Measurements from ENCODE around the gene EXOSC5. TPM values are rescaled to one million over a fixed set of nuclear protein-coding genes. Genes with fewer than 3 reads are reported as not detected.
"Not testable (repeated sequence)": the region's sequence is repeated elsewhere in the genome, so short reads cannot be mapped to it uniquely, and the experiment has no call there.

Gene EXOSC5
- total RNA-seq, 1 donor from 2014 or later, result 12.3 TPM

DNA sequence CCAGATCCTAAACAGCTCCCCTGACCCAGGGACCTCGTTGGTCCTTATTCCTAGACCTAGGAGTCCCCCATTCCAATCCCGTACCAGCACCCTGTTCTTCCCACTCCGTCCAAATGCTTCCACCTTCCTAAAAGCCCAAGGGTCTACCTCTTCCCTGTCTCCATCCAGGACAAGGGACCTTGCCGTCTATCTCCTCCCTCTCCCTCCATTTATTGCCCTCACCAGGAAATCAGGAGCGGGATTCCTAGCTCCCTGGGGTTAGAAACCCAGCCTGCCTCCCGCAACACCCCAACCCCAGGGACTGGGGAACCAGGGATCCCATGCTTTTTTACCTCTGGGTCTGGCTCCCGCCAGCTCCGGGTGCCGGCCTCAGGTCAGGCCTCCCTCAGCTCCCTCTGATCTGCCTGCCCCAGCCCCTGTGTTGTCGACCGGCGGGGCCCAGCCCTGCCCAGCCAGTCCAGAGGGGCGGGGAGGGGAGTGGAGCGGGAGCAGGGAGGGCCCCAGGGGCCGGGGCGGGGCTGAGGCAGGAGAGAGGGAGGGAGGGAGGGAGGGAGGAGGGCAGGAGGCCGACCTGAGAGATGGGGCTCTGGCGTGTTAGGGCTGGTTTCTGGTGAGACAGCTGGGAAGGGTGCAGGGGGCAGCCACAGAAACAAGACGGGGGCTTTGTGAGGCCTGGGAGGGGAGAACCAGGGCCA, 29.9 kb upstream of the EXOSC5 start, which contains the start of gene B3GNT8:
Gene B3GNT8 (minus strand): TSS at position 423 of the 695 bp plus-strand sequence. CDS start 596 bp downstream, outside the sequence.
- DNase-seq (ENCODE audit: low spot score), result peak; percentile 65

DNA sequence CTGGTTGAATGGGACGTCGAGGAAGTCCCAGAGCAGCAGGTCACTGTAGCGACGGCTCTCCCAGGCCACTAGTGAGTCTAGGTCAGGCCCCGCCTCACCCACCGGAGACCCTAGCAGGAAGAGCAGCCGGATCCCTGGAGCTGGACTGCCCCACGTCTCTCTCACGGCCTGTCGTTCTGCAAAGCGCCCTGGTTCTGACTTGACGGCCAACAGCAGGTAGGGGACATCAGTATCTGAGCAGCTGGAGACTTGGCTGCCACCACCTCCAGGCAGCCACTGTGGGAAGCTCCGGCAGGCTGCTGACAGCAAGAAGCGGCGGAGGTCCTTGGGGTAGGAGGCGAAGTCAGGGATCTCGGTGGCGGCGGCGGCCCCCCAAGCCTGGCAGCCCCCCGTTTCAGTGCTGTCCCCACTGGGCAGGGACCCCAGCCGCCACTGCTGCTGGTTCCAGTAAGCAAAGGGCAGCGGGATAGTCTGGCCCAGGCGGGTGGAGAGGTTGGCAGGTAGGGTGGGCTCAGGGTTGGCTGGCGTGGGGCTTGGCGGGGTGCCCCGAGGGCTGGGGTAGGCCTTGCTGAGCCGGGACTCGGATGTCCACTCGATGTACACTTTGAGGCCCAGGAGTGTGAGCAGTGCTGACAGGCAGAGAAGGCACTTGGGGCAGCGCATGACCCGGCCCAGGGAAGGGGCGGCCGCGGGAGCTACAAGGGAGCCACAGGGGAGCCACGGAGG, 29.1 kb upstream of the EXOSC5 start:
- no peak for DNase-seq (ENCODE audit: low spot score)

- DNase-seq (ENCODE audit: low spot score), result no peak
Measured at GRCh38 chr19:41425174-41426115, 28.3 kb upstream of the EXOSC5 start.

GRCh38 chr19:41424335-41425173, 27.4 kb upstream of the EXOSC5 start:
- no peak for DNase-seq (ENCODE audit: low spot score)

DNA sequence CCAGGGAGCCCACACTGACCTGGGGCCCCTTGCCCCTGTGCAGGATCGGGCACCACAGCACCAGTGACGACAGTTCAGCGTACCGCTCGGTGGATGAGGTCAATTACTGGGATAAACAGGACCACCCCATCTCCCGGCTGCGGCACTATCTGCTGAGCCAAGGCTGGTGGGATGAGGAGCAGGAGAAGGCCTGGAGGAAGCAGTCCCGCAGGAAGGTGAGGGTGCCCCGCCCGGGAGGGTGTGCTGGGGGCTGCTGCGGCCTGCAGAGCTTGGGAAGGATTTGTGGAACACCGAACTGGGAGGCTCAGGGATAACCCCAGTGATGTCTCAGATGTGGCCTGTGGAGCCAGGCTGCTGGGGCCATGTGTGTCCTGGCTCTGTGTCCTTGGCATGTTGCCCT, 25.8 kb upstream of the EXOSC5 start:
- DNase-seq (ENCODE audit: low spot score), result no peak

DNA sequence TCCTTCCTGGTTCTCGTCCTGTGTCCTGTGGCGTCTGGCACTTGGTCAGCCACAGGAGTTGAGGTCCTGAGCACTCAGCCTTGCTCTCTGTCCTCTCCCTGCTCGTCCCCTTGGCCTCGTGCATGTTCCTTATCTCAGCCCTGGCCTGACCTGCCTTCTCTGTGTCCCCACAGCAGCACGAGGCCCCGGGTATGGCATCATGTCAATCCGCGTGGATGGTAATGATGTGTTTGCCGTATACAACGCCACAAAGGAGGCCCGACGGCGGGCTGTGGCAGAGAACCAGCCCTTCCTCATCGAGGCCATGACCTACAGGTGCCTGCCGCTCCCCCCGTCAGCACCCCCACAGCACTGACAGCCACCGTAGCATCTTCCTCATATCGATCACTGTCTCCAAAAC, 25.3 kb upstream of the EXOSC5 start:
- no peak for DNase-seq (ENCODE audit: low spot score)

GRCh38 chr19:41421973-41422372, 24.8 kb upstream of the EXOSC5 start:
- no peak for DNase-seq (ENCODE audit: low spot score)

DNA sequence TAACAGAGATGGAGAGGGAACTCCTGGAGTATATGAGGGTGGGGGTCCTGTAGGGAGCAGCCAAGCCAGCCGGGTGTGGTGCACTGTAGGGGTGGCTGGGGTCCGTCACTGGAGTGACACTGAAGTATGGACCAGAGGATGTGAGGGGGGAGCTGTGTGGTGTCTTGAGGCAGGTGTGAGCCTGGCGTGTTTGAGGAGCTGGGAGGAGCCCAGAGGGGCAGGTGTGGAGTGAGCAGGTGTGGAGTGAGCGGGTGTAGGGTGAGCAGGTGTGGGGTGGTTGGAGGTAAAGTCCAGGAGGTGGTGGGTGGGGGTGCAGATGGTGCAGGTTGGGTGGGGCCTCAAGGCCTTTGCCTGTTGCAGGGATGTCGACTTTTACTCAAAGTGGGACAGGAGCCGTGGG, 24.2 kb upstream of the EXOSC5 start:
- DNase-seq (ENCODE audit: low spot score), result no peak

DNA sequence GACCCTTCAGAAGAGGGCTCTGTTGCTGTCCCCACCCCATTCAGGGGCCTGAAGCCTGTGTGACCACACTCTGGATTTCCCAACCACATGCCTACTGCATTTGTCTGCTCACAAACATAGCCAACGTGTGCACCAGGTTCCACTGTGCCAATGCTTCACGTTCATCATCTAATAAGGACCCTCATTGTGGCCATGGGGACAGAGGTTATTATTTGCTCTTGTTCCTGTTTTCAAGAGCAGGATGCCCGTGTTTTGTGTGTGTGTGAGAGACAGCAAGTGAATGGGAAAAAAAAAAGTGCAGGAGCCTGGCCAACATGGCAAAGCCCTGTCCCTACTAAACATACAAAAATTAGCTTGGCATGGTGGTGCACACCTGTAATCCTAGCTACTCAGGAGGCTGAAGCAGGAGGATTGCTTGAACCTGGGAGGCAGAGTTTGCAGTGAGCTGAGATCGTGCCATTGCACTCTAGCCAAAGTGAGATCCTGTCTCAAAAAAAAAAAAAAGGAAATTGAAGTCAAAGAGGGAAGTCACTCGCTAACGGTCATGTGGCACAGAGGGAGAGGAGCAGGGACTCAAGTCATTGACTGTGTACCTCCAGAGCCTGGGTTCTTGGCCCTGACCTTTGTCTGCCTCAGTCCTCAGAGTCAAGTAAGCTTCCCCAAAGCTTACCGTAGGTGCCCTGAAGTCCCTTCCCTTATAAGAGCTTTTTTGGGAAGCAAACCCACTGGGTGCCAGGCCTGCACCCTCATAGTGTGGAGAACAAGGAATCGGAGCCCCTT, 23.1 kb upstream of the EXOSC5 start:
- no peak for DNase-seq (ENCODE audit: low spot score)

GRCh38 chr19:41416194-41416674, 19.1 kb upstream of the EXOSC5 start:
- DNase-seq (ENCODE audit: low spot score), result no peak

- DNase-seq (ENCODE audit: low spot score), result no peak
Measured at GRCh38 chr19:41415154-41415571, 18.0 kb upstream of the EXOSC5 start.

GRCh38 chr19:41414461-41414860, 17.3 kb upstream of the EXOSC5 start:
- DNase-seq (ENCODE audit: low spot score), result no peak

DNA sequence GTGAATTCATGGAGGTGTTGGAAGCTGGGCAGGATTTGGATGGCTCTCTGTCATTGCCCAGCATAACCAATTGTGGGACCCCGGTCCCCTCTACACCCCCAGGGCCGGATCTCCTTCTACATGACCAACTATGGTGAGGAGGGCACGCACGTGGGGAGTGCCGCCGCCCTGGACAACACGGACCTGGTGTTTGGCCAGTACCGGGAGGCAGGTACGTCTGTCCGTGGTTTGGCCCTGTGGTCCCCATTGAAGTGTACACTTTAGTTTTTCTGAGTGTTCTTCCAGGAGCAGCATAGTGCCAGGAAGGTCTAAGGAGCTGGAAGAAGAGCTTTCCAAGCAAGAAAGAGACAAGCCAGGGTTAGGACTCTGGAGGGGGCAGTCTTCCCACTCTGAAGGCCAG, 16.8 kb upstream of the EXOSC5 start:
- no peak for DNase-seq (ENCODE audit: low spot score)

- DNase-seq (ENCODE audit: low spot score), result no peak
Measured at GRCh38 chr19:41412953-41413352, 15.8 kb upstream of the EXOSC5 start.

DNA sequence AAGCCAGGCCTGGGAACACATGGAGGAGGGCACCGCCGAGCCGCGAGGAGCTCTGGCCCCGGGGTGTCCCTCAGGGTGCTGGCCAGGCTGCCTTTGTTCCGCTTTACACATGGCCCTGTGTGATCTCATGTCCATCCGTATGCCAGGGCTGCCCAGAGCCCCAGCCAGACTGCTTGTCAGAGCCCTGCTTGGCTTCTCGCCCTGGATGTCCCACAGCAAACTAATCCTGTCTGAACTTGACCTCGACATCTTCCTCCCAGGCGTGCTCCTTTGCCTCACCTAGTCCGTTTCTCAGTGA, 14.8 kb upstream of the EXOSC5 start:
- DNase-seq (ENCODE audit: low spot score), result no peak

DNA sequence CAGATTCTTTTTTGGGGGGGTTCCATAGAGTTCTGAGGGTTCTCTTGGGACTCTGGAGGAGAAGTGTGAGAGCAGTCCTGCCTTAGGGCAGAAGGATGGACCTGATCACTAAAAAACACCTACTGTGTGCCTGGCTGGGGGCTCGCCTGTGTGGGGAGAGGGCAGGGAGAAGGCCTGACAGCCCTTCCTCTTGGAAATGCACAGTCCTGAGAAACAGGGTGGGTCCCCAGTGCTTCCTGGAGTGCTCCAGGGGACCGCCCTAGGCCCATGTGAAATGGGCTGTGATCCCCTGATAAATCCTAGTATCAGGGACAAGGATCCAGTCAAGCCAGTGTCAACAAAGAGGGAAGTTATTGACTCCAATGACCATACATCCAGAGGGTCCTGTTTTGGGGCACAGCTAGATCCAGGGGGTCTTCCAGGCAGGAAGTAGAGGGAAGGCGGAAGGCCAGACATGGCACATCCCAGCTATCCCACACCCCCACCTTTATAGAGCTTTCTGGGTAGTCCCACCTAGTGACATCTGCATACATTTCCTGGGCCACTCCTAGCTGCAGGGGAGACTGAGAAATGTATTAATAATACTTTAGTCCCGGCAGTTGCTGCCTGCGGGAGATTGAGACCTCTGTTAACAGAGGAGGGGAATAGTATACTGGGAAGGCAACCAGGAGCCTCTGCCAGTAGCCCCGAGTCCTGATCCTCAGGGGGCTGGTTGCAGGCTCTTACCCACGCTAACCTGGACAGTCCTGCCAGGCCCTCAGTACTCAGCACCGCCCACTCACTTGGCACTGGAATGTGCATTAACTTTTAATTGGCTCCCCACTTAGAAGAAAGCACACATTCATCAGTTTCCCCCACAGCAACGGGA, 14.2 kb upstream of the EXOSC5 start:
- DNase-seq (ENCODE audit: low spot score), result no peak

GRCh38 chr19:41410336-41411054, 13.3 kb upstream of the EXOSC5 start:
- DNase-seq (ENCODE audit: low spot score), result no peak

DNA sequence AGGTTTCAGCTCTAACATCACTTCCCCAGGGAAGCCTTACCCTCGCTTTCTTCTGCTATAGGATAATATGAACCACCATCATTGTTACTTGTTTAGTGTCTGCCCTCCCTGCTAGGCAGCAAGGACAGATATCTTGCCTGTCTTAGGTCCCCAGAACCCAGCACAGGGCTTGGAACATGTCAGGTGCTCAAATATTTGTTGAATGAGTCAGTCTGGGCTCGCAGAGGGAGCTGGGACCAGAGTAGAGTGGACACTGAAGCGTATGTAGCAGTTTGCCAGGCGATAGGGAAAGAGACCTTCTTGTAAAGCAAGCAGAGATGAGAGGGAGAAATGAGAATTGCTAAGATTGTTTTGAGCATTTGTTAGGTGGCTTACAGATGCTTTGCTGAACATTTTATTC, 12.1 kb upstream of the EXOSC5 start:
- DNase-seq (ENCODE audit: low spot score), result peak; percentile 63

- not testable (repeated sequence) for DNase-seq (ENCODE audit: low spot score)
Measured at GRCh38 chr19:41408846-41409245, 11.7 kb upstream of the EXOSC5 start.

All from mucosa of gallbladder (tissue), 1 donor.